OCI-LY1 (cell line): ENCODE results near the gene FIBIN.

Source experiments
- H2AFZ ChIP-seq: fragments of 200-600 bp; sonication (generic), shearing (Covaris generic); 2 replicates; pipeline ENCODE4 v1.6.0; 2014; ENCODE audit warnings: antibody characterized with exemption, mild to moderate bottlenecking, low read length
- H3F3A ChIP-seq: fragments of 200-600 bp; sonication (generic), shearing (Covaris generic); 2 replicates; pipeline ENCODE4 v1.6.0; 2014; ENCODE audit warnings: mild to moderate bottlenecking, antibody characterized with exemption, low read length, moderate library complexity; ENCODE audit not compliant: insufficient read depth
- H3K27ac ChIP-seq: fragments of 200-600 bp; sonication (generic); 2 replicates; pipeline ENCODE4 v1.5.1; 2014; ENCODE audit warnings: low read length, mixed run types, mild to moderate bottlenecking, low read depth; ENCODE audit not compliant: poor library complexity, severe bottlenecking
- H3K27me3 ChIP-seq: fragments of 200-600 bp; sonication (generic); 2 replicates; pipeline ENCODE4 v1.6.0; 2014; ENCODE audit warnings: antibody characterized with exemption, mild to moderate bottlenecking, low read length, moderate library complexity; ENCODE audit not compliant: insufficient read depth
- H3K36me3 ChIP-seq: fragments of 200-600 bp; sonication (generic); 2 replicates; pipeline ENCODE4 v1.6.1; 2014; ENCODE audit warnings: mild to moderate bottlenecking, antibody characterized with exemption, low read length, moderate library complexity, mixed read lengths; ENCODE audit not compliant: insufficient read depth
- H3K4me1 ChIP-seq: fragments of 200-600 bp; sonication (generic); 2 replicates; pipeline ENCODE4 v1.5.1; 2014; ENCODE audit warnings: mild to moderate bottlenecking, low read length, moderate library complexity; ENCODE audit not compliant: insufficient read depth, severe bottlenecking
- H3K4me2 ChIP-seq: fragments of 200-600 bp; sonication (generic), shearing (Covaris generic); 2 replicates; pipeline ENCODE4 v1.6.1; 2014; ENCODE audit warnings: low read length
- H3K4me3 ChIP-seq: fragments of 200-600 bp; sonication (generic); 2 replicates; pipeline ENCODE4 v1.5.1; 2014; ENCODE audit warnings: low read length, low read depth, mild to moderate bottlenecking, mixed read lengths; ENCODE audit not compliant: poor library complexity, severe bottlenecking
- H3K79me2 ChIP-seq: fragments of 200-600 bp; shearing (Covaris generic); 2 replicates; pipeline ENCODE4 v1.6.1; 2016; ENCODE audit warnings: mixed run types, low read length, mixed read lengths; ENCODE audit not compliant: insufficient read depth
- H3K9ac ChIP-seq: fragments of 200-600 bp; sonication (generic), shearing (Covaris generic); 2 replicates; pipeline ENCODE4 v1.6.1; 2014; ENCODE audit warnings: mild to moderate bottlenecking, low read length, mixed read lengths
- H3K9me2 ChIP-seq: fragments of 200-600 bp; sonication (generic), shearing (Covaris generic); 2 replicates; pipeline ENCODE4 v1.6.1; 2014; ENCODE audit warnings: low read depth, mild to moderate bottlenecking, low read length, mixed read lengths
- H3K9me3 ChIP-seq: fragments of 200-600 bp; shearing (Covaris generic); 2 replicates; pipeline ENCODE4 v1.6.1; 2014; ENCODE audit warnings: low read length, mixed read lengths
- H4K20me1 ChIP-seq: fragments of 200-600 bp; sonication (generic), shearing (Covaris generic); 2 replicates; pipeline ENCODE4 v1.6.0; 2016; ENCODE audit warnings: mild to moderate bottlenecking, low read length; ENCODE audit not compliant: insufficient read depth
- EZH2 ChIP-seq: fragments of 200-600 bp; sonication (generic), shearing (Covaris generic); IDR thresholded peaks from 2 replicates; pipeline ENCODE4 v1.8.0; 2017; ENCODE audit warnings: borderline replicate concordance, mixed run types, mild to moderate bottlenecking, antibody characterized with exemption, low read length, moderate library complexity, mixed read lengths
- TF ChIP-seq, protein P1 (sequence below): fragments of 200-600 bp; sonication (generic), shearing (Covaris generic); IDR thresholded peaks from 2 replicates; pipeline ENCODE4 v1.5.1; 2017; ENCODE audit warnings: mild to moderate bottlenecking, antibody characterized with exemption, low read length, moderate library complexity, mixed read lengths

FIBIN gene

DNA sequence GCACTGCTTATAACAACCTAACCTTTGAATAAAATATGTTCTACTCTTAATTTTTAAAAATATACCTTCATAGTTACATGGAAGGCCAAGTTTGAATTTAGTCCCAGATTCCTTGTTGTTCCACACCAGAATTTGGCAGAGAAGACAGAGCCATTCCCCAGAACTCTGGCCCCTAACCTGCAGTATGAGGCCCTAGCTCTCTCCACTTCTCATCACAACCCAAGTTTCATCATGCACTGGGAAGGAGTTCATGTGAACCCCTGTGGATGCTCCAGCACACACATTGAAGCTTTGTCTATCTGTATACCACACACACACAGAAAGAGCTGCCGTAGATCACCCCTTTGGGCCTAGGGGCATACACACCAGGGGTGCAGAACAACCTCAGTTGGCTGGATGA lies 36.1 kb downstream of the FIBIN start:
- Histone ChIP-seq H3K9ac (no peak overlapping the region), H3K4me1 (peaks cover 43% of the 10 kb centered on the region), H3K36me3 (no peaks in the 10 kb centered on the region), H3K4me2 (no peak overlapping the region), H3F3A (no peaks in the 10 kb centered on the region), H3K79me2 (no peaks in the 10 kb centered on the region), H3K9me2 (no peaks in the 10 kb centered on the region), H2AFZ (no peak overlapping the region), H4K20me1 (no peaks in the 10 kb centered on the region), H3K27me3 (no peaks in the 10 kb centered on the region), H3K27ac (peak overlapping the region; percentile 16), H3K4me3 (no peak overlapping the region), H3K9me3 (no peaks in the 10 kb centered on the region)
- TF ChIP-seq EZH2, result no peak
- TF ChIP-seq, protein P1, sequence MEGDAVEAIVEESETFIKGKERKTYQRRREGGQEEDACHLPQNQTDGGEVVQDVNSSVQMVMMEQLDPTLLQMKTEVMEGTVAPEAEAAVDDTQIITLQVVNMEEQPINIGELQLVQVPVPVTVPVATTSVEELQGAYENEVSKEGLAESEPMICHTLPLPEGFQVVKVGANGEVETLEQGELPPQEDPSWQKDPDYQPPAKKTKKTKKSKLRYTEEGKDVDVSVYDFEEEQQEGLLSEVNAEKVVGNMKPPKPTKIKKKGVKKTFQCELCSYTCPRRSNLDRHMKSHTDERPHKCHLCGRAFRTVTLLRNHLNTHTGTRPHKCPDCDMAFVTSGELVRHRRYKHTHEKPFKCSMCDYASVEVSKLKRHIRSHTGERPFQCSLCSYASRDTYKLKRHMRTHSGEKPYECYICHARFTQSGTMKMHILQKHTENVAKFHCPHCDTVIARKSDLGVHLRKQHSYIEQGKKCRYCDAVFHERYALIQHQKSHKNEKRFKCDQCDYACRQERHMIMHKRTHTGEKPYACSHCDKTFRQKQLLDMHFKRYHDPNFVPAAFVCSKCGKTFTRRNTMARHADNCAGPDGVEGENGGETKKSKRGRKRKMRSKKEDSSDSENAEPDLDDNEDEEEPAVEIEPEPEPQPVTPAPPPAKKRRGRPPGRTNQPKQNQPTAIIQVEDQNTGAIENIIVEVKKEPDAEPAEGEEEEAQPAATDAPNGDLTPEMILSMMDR, result no peak

DNA sequence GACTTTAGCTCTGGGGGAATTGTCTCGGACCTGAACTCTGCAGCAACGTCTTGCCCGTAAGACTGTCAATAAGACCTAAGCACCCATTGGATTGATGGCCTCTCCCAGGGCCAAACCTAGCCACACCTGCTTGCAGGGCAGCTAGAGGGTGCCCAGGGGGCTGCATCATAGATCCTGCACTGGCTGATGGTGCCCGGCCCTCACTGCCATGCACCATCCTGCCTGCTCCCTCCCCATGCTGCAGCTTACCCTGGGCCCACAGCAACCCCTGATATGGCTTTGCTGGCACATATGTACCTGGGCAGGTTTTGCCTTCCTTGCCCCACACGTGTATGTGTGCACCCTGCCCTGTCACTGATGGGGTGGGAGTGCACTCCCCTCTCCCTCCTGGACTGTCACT lies 37.8 kb downstream of the FIBIN start:
- no peak overlapping the region for H3K27ac ChIP-seq
- no peak for TF ChIP-seq EZH2
- TF ChIP-seq, protein P1, result no peak
- no peaks in the 10 kb centered on the region for H3K36me3 ChIP-seq
- H3K4me2 ChIP-seq, result no peak overlapping the region
- no peak overlapping the region for H2AFZ ChIP-seq
- no peaks in the 10 kb centered on the region for H3K9me2 ChIP-seq
- no peaks in the 10 kb centered on the region for H3K27me3 ChIP-seq
- no peaks in the 10 kb centered on the region for H3F3A ChIP-seq
- H3K9ac ChIP-seq, result no peak overlapping the region
- H3K79me2 ChIP-seq, result no peaks in the 10 kb centered on the region
- no peaks in the 10 kb centered on the region; the same call in 1 of the 2 replicates for H3K9me3 ChIP-seq
- H4K20me1 ChIP-seq, result no peaks in the 10 kb centered on the region
- H3K4me3 ChIP-seq, result no peak overlapping the region
- H3K4me1 ChIP-seq, result peaks cover 34% of the 10 kb centered on the region

GRCh38 chr11:27039873-27040272 lies 46.0 kb downstream of the FIBIN start:
- Histone ChIP-seq H3K4me2 (peak overlapping the region; percentile 73), H3K4me3 (peak overlapping the region; percentile 76), H3K9me2 (no peaks in the 10 kb centered on the region), H3K9me3 (peaks cover 5% of the 10 kb centered on the region; the same call in 1 of the 2 replicates), H3K79me2 (peaks cover 18% of the 10 kb centered on the region), H3F3A (no peaks in the 10 kb centered on the region), H3K9ac (peak overlapping the region; percentile 72), H4K20me1 (no peaks in the 10 kb centered on the region), H2AFZ (no peak overlapping the region), H3K27me3 (no peaks in the 10 kb centered on the region), H3K36me3 (peaks cover 3% of the 10 kb centered on the region), H3K4me1 (peaks cover 19% of the 10 kb centered on the region), H3K27ac (peak overlapping the region; percentile 96)
- TF ChIP-seq EZH2, result no peak
- TF ChIP-seq, protein P1, result peak; percentile 50
